Hepatocyte (in vitro differentiated cells): ENCODE measurements around the gene PEA15.

Experiments used
- EZH2 ChIP-seq: fragments of 200-600 bp; sonication (generic); IDR thresholded peaks from 2 replicates; pipeline ENCODE4 v1.6.1; 2016; ENCODE audit warnings: antibody characterized with exemption, mild to moderate bottlenecking, borderline replicate concordance
- EZH2phosphoT487 ChIP-seq: fragments of 200-600 bp; sonication (generic); IDR thresholded peaks from one replicate; pipeline ENCODE4 v1.6.1; 2018; ENCODE audit warnings: antibody characterized with exemption, mild to moderate bottlenecking, low read depth, moderate library complexity; ENCODE audit not compliant: unreplicated experiment, severe bottlenecking
- TF ChIP-seq, protein P1 (sequence below): fragments of 200-600 bp; sonication (generic); IDR thresholded peaks from 2 replicates; pipeline ENCODE4 v1.5.1; 2016; ENCODE audit warnings: antibody characterized with exemption, mild to moderate bottlenecking; ENCODE audit not compliant: poor library complexity

GRCh38 chr1:160208557-160209320, 3.6 kb downstream of the PEA15 start:
- TF ChIP-seq EZH2 (no peak), EZH2phosphoT487 (no peak)
- TF ChIP-seq, protein P1, sequence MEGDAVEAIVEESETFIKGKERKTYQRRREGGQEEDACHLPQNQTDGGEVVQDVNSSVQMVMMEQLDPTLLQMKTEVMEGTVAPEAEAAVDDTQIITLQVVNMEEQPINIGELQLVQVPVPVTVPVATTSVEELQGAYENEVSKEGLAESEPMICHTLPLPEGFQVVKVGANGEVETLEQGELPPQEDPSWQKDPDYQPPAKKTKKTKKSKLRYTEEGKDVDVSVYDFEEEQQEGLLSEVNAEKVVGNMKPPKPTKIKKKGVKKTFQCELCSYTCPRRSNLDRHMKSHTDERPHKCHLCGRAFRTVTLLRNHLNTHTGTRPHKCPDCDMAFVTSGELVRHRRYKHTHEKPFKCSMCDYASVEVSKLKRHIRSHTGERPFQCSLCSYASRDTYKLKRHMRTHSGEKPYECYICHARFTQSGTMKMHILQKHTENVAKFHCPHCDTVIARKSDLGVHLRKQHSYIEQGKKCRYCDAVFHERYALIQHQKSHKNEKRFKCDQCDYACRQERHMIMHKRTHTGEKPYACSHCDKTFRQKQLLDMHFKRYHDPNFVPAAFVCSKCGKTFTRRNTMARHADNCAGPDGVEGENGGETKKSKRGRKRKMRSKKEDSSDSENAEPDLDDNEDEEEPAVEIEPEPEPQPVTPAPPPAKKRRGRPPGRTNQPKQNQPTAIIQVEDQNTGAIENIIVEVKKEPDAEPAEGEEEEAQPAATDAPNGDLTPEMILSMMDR: no peak
